ENCODE results near the gene CDC42SE2.
"Not testable (repeated sequence)": the region's sequence is repeated elsewhere in the genome, so short reads cannot be mapped to it uniquely, and the experiment has no call there.

Gene CDC42SE2

DNA sequence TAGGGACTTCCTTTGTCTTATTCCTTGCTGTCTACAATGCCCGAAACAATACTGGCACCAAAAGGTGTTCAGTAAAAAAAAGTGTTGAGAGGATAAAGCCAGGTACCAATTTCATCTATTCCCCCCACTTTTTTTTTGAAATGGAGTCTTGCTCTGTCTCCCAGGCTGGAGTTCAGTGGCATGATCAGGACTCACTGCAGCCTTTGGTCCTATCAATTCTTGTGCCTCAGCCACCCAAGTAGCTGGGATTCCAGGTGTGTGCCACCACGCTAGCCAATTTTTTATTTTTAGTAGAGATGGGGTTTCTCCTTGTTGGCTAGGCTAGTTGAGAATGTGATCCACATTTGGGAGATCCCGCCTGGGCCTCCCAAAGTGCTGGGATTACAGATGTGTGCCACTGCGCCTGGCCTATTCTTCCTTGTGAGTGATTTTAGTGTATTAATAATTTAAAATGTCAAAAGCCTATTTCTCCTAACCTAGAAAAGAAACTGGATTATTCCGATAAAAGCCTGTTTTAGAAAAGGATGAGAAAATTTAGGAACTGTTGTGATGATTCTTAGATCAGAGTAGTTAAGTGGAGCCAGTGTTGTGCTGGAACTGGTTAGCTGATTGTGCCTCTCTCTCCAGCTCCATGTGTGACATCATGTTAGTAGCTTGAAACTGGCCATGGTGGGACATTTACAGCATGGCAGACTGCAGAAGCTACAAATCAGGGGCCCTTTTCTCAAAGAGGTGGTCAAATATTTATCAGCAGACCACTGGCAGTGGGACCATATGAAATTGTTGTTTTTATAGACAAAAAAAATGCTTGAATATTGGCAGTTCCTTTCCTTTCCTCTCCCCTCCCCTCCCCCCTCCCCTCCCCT is 14.3 kb downstream of the CDC42SE2 start:
- no peak for DNase-seq (ENCODE audit: low spot score)

DNA sequence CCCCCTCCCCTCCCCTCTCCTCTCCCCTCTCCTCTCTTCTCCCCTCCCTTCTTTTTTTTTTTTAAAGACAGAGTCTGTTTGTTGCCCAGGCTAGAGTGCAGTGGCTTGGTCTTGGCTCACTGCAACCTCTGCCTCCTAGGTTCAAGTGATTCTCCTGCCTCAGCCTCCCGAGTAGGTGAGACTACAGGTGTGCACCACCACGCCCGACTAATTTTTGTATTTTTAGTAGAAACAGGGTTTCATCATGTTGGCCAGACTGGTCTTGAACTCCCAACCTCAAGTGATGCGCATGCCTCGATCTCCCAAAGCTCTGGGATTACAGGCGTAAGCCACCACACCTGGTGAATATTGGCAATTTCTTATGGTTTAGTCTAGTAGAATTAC is 14.9 kb downstream of the CDC42SE2 start:
- DNase-seq (ENCODE audit: low spot score) = not testable (repeated sequence)

DNA sequence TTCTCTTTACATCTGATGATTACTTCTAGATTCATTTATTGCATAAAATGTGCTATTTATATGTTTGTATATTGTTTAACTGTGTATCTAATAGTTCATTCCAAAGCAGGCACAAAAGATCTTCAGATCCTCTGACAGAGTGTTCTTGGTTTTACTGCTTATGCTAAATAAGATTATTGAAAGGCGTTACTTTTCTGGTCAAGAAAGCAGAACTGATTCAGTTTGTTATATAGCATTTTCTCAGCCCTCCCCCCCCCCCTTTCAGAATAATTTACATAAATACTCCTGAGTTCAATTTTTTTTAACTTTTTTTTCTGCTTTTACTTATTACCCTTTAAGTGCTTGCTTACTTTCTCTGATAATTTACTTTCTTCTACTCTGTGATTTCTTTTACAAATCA is 15.4 kb downstream of the CDC42SE2 start:
- DNase-seq (ENCODE audit: low spot score) = no peak

DNA sequence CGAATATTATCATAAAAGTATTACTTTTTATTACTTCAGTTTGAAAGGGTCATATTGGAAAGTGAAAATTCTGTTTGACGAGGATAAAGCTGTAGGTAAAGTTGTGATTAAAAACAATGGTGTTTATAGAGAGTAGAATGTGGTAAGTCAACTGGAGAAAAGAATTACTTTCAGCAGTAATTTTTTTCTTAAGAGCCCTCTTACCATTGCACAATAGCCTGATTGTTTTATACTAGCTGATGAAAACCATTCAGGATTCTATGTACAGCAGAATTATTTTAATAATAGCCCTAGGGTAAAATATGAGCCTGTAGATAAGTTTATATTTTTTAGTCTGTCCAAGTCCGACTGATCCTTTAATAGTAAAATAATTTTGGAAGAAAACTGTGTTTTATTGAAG is 16.6 kb downstream of the CDC42SE2 start:
- DNase-seq (ENCODE audit: low spot score) = peak; percentile 38

DNA sequence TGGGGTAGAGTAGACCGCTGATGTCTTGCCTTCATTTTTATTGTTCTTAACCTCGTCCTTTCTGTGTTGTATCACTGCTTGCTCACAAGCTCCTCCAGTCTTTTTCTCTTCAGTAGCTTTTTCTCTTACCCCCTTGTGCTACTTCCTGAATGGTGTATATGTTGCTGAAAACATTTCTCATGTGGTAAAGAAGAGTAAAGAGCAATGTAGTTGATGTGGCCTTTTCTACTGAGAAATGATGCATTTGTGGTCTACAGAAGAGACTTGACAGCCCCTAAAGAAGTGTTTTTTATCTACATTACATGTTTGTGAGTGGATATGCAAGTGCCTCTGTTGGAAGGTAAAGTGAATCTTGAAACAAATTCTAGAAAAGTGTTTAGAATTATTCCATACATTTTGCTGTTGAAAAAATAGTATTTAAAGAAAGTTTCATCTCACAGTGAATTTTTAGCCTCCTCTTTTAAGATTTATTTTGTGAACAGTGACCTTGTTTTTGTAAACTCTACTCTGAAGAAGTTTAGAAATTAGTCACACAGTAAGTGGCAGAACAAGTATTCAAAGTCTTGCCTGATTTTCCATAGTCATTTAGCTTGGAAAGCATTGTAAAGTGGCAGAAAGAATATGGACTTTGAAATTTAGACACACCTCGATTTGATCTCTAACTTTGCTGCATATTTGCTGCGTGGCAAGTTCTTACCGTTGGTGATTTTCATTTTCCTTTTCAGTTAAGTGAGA is 17.4 kb downstream of the CDC42SE2 start:
- no peak for DNase-seq (ENCODE audit: low spot score)

DNA sequence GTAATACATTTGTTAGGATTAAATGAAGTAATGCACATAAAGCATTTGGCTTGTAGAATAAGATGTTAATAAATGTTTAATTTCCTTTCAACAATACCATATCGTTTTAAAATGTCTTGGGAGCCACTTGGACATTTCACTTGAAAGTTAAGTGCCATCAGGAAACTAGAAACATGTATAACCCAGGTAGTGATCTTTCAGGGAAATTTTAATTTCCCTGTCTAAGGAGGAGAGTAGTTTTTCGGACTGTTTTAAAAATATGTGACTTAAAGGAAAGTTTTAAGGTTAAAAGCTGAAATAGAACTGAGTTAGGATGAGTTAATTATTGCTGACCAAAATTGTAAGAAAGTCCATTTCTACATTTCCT is 18.0 kb downstream of the CDC42SE2 start:
- DNase-seq (ENCODE audit: low spot score) = no peak

DNA sequence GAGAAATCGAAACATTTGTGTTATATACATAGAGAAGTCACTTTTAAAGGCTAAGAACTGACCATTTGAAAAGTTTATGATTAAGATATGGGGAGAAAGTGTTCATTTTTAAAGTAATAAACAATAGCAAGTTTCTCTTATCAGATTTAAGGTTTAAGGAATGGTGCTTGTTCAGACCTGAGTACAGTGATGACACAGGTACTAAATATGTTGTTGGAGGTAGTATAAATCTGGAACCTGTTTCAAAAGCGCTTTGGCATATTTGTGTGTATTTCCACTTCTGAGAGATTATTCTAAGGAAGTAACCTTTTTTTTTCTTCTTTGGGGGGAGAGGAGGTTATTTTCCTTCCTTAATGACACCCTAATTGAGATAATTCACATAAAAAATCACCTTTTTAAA is 18.4 kb downstream of the CDC42SE2 start:
- DNase-seq (ENCODE audit: low spot score) = no peak

DNA sequence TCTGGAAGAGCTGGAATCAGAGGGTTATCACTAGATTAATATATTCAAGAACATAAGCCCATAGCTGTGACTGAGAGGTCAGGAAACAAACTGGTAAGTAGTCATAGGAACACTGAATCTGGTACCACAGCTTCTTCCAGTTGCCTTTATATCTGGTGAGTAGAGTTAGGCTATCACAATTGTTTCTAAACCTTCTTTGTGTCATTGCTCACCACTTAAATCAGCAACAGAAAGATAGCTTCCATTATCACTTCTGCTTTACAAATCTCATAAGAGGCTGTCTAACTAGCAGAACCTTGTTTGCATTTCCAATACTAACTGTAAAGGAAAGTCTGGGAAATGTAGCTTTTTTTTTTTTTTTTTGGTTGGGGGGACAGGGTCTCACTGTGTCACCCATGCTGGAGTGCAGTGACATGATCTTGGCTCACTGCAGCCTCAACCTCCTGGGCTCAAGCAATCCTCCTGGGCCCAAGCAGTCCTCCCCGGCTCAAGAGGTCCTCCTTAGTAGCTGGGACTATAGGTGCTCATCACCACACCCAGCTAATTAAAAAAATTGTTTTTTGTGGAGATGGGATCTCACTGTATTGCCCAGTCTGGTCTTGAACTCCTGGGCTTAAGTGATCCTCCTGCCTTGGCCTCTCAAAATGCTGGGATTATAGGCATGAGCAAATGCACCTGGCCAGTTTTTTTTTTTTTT is 22.0 kb downstream of the CDC42SE2 start:
- DNase-seq (ENCODE audit: low spot score) = no peak

DNA sequence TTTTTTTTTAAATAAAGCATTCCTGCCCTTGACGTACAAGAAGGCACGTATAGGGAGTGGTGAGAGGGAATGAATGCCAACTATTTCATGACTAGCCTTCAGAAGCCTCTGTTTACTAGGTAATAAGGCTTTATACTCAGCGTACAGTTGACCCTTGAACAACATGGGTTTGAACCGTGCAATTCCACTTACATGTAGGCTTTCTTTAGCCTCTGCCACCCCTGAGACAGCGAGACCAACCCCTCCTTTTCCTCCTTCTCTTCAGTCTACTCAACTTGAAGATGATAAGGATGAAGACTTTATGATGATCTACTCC is 22.5 kb downstream of the CDC42SE2 start:
- no peak for DNase-seq (ENCODE audit: low spot score)

DNA sequence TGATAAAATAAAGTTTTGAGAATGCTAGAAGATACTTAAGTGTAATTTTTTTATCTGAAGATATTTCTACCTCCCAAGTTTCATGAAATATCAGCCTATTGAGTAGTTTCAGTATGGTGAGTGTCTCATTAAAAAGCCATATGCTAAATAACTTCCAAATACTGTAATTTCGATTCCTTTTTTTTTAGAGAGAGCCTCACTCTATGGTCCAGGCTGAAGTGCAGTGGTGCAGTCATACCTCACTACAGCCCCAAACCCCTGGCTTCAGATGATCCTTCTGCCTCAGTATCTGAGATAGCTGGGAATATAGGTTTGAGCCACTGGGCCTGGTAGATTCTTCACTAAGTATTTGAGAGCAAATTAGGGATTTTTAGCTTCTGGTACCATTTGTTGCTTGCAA is 24.5 kb downstream of the CDC42SE2 start:
- no peak for DNase-seq (ENCODE audit: low spot score)

DNA sequence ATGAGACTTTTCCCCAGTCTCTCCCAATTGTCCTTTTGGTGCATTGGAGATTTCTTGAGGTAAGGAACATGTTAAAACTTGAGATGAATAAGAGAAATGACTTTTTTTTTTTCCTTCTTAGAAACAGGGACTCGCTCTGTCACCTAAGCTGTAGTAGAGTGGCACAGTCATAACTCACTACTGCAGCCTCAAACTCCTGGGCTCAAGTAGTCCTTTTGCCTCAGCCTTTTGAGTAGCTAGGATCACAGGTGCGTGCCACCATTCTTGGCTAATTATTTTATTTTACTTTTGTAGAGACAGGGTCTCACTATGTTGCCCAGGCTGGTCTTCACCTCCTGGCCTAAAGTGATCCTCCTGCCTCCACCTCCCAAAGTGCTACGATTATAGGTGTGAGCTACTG is 25.9 kb downstream of the CDC42SE2 start:
- DNase-seq (ENCODE audit: low spot score) = no peak

DNA sequence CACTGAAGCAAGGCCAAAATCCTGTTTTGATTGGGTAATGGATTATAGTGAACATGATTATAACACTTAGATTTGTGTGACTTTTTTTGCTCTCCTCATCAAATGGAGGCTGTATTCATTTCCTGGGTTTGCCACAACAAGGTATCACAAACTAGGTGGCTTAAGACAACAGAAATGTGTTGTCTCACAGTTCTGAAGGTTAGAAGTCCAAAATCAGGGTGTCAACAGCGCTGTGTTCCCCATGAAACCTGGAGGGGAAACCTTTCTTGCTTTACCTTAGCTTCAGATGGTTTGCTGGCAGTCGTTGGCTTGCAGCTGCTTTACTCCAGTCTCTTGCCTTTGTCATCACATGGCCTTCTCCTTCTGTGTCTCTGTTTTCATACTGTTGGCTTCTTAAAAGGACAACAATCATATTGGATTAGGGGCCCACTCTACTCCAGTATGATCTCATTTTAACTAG is 32.4 kb downstream of the CDC42SE2 start:
- no peak for DNase-seq (ENCODE audit: low spot score)

DNA sequence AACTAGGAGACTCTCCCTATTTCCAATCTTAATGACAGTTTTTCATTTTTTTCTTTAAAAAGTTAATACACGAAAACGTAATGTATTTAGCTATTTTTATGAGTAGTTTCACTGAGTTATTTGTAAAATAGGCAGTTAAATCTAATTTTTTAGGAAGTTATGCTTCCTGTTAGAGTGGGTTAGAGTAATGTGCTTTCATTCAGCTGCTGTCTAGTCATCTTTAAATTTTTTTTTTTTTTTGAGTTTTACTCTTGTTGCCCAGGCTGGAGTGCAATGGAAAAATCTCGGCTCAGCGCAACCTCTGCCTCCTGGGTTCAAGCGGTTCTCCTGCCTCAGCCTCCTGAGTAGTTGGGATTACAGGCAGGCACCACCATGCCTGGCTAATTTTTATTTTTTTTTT is 34.0 kb downstream of the CDC42SE2 start:
- DNase-seq (ENCODE audit: low spot score) = no peak

DNA sequence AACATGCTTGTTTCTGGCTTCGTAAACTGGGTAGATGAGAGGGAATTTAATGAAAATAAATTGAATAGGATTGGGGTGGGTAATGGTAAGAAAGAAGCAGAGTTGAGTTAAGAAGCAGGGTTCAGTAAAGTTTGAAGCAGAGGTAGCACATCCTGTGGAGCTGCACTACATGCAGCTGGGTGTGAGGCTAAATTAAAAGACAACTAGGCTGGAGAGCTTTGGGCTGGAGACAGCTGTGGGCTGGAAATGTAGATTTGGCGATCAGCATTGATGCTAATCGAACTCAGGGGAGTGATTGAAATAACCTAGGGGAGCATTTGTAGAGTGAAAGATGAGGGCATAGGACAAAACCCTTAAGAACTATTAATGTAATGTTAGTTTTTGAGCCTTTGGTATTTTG is 35.6 kb downstream of the CDC42SE2 start:
- DNase-seq (ENCODE audit: low spot score) = no peak

DNA sequence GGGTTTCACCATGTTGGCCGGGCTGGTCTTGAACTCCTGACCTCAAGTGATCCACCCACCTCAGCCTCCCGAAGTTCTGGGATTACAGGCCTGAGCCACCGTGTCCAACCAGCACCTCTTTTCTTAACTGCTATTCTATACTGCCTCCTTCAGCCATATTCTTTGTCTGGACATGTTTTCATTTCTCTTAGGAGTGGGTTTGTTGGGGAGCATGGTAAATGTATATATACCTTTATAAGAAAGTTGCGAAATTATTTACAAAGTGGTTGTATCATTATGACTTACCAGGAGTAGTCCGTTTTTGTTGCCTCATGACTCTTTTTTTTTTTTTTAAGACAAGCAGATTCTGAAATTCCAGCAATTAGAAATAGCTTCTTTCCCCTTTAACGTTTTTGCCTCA is 38.7 kb downstream of the CDC42SE2 start:
- DNase-seq (ENCODE audit: low spot score) = no peak

DNA sequence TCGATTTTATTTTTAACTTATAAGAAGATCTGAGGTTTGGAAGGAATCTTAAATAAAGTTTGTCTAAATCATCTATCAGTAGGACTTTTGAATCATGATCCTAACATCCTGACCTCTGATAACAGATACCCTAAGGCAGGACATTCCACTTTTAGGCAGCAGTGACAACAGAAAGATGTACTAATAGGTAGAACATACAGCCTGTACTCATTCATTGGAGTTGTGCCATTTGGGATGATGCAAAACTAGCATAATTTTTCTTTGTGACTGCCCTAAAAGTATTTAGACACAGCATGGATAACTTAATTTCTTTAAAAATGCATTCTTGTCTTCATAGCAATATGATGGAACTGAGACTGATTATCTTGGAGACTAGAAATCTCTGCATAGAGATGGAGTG is 39.7 kb downstream of the CDC42SE2 start:
- no peak for DNase-seq (ENCODE audit: low spot score)

DNA sequence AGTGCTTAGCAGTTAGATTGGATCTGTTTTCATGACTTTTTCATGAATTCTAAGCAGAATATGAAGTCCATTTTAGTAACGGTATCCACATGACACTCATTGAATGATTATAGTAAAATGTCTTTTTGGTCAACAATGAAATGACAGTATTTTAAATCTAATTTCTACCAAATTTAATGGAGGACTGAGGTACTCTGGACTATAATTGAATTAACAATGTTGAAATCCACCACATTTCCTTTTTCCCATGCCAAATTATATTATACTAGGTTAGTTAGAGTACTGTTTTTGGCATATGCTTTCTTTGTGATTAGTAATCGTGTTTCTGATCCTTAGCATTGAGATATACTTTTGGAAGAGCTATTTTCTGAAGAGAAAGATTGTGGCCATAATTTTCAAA is 40.6 kb downstream of the CDC42SE2 start:
- DNase-seq (ENCODE audit: low spot score) = no peak

DNA sequence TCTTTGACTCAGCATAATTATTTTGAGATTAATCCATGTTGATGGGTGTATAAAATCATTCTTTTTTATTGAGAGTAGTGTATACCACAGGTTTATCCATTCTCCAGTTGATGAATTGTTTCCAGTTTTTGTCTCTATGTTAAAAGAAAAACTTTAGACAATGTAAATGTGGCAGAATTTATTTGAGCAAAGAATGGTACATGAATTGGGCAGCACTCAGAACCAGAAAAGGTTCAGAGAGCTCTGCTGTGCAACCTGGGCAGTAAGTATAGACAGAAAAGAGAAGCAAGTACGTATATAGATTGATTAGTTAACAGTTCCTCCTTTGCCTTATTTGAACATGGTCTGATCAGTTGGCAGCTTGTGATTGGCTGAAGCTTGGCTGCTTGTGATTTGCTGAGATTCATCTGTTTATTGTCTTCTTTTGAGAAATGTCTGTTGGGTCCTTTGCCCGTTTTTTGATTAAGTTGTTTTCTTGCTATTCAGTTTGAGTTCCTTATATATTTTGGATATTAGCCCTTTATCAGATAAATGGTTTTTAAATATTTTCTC is 41.4 kb downstream of the CDC42SE2 start:
- no peak for DNase-seq (ENCODE audit: low spot score)

DNA sequence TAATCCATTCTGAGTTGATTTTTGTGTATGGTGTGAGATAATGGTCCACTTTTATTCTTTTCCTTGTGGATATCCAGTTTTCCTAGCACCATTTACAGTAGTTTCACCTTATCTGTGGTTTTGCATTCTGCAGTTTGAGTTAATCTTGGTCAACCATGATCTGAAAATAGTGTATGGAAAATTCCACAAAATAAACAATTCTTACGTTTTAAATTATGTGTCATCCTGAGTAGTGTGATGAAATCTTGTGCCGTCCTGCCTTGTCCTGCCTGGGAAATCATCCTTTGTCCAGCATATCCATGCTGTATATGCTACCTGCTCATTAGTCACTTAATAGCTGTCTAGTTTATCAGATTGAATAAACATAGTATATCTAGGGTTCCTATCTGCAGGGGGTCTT is 42.1 kb downstream of the CDC42SE2 start:
- DNase-seq (ENCODE audit: low spot score) = no peak

DNA sequence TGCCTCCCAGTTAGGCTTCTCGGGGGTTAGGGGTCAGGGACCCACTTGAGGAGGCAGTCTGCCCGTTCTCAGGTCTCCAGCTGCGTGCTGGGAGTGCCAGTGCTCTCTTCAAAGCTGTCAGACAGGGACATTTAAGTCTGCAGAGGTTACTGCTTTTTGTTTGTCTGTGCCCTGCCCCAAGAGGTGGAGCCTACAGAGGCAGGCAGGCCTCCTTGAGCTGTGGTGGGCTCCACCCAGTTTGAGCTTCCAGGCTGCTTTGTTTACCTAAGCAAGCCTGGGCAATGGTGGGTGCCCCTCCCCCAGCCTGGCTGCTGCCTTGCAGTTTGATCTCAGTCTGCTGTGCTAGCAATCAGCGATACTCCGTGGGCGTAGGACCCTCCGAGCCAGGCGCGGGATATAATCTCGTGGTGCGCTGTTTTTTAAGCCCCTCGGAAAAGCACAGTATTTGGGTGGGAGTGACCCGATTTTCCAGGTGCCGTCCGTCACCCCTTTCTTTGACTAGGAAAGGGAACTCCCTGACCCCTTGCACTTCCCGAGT is 48.5 kb downstream of the CDC42SE2 start:
- DNase-seq (ENCODE audit: low spot score) = not testable (repeated sequence)

DNA sequence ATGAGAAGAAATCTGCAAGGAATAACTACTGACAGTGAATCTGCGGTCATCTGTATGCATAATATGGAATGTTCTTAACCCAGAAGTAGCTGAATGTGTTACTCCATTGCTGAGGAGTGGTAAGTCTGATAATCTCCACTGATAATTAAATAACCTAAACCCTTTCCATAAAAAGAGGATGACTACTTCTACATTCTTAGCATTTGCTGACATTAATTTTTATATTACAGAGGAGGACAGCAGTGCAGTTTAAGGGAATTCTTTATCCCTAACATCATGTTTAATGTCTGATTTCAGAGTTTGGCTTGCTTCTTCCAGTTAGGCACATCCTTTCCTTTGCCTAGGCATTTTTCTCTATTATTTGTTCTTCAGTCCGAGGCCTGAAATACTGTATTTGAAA is 52.2 kb downstream of the CDC42SE2 start:
- no peak for DNase-seq (ENCODE audit: low spot score)

DNA sequence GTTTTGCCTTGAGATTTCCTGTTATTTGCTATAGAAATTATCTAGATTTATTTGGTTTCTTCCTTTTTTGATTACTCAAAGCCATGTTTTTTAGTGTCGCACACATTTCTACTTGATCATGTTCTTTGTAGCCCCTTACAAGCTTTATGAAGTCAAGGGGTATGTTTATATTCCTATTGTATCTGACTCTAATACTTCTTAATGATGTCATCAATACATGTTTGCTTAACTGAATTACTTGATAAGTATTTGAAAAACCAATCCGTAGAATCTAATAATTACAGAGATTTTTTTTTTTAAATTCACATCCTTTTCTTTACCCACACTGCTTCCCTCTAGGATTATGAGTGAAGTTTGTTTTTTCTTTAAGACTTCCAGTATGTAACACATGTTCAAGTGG is 53.0 kb downstream of the CDC42SE2 start:
- DNase-seq (ENCODE audit: low spot score) = no peak

DNA sequence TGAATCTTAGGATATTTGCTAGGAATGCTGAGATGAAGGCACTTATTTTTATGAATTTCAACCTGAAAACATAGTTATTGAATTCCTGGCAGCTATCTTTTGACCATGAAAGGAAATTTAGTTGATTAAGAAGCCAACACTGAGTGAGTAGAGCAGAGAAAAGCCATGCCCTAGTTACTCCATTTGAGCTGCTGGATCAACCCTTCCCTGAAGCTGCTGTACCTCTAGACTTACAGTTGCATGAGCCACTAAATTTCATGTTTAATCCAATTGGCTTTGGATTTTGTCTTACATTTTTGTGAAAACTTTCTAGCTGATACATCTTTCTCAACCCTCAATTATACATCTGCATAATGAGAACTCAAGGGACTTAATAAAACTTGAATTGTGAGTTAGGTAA is 54.6 kb downstream of the CDC42SE2 start:
- DNase-seq (ENCODE audit: low spot score) = no peak
